ENCODE measurements around the gene ZNF19.

ZNF19 gene

GRCh38 chr16:71440669-71441347, 48.3 kb downstream of the ZNF19 start:
- no peak for DNase-seq

GRCh38 chr16:71439523-71439922, 49.6 kb downstream of the ZNF19 start:
- no peak for DNase-seq

- DNase-seq: no peak
Observed at GRCh38 chr16:71436473-71436872, 52.7 kb downstream of the ZNF19 start.

- DNase-seq: no peak
Observed at GRCh38 chr16:71432906-71433305, 56.2 kb downstream of the ZNF19 start.

GRCh38 chr16:71431991-71432390, 57.1 kb downstream of the ZNF19 start:
- no peak for DNase-seq

- DNase-seq: no peak
Observed at GRCh38 chr16:71431176-71431575, 57.9 kb downstream of the ZNF19 start.

- DNase-seq: no peak
Observed at GRCh38 chr16:71430744-71431143, 58.4 kb downstream of the ZNF19 start.

- no peak for DNase-seq
Observed at GRCh38 chr16:71429581-71429980, 59.5 kb downstream of the ZNF19 start.

GRCh38 chr16:71428883-71429282, 60.2 kb downstream of the ZNF19 start:
- DNase-seq: no peak

GRCh38 chr16:71428385-71428784, 60.7 kb downstream of the ZNF19 start:
- no peak for DNase-seq

GRCh38 chr16:71426880-71427615, 62.1 kb downstream of the ZNF19 start:
- no peak for DNase-seq

GRCh38 chr16:71426069-71426879, 62.9 kb downstream of the ZNF19 start:
- DNase-seq: peak; percentile 19

GRCh38 chr16:71425746-71426068, 63.4 kb downstream of the ZNF19 start:
- no peak for DNase-seq

GRCh38 chr16:71424626-71425025, 64.5 kb downstream of the ZNF19 start:
- DNase-seq: no peak

- DNase-seq: no peak
Observed at GRCh38 chr16:71423865-71424264, 65.3 kb downstream of the ZNF19 start.
